Testis (tissue), 3 donors: ENCODE results near the gene MAGI2. TPM values are rescaled to one million over a fixed set of nuclear protein-coding genes. Genes with fewer than 3 reads are reported as not detected.
A peak's percentile ranks its signal among the peaks of the same experiment; 100 is the strongest.

Experiments used
- DNase-seq: peaks from one replicate; pipeline ENCODE4 v3.0.0-alpha.2; 2019
- H3K27ac ChIP-seq, 2 donors: fragments of 200-600 bp; sonication (generic); one replicate each; pipeline ENCODE4 v1.5.1; 2019
- H3K27me3 ChIP-seq: fragments of 200-600 bp; sonication (generic); one replicate; pipeline ENCODE4 v1.5.1; 2019
- H3K36me3 ChIP-seq: fragments of 200-600 bp; sonication (generic); one replicate; pipeline ENCODE4 v1.5.1; 2017; ENCODE audit warnings: low read depth; ENCODE audit errors: missing control alignments
- H3K4me1 ChIP-seq: fragments of 200-600 bp; sonication (generic); one replicate; pipeline ENCODE4 v1.5.1; 2019
- H3K4me3 ChIP-seq, 2 donors: fragments of 200-600 bp; sonication (generic); one replicate each; pipeline ENCODE4 v1.5.1; 2017 to 2019
- H3K9me3 ChIP-seq: fragments of 200-600 bp; sonication (generic); one replicate; pipeline ENCODE4 v1.5.1; 2017
- POLR2A ChIP-seq: fragments of 450-650 bp; IDR thresholded peaks from one replicate; pipeline ENCODE4 v1.6.1; 2017; ENCODE audit warnings: antibody characterized with exemption, mild to moderate bottlenecking, moderate library complexity
- WGBS, 2 donors: methylation state at CpG; one replicate each; pipeline ENCODE4 v1.1.5; 2018; 5-methylcytosine and 5-hydroxymethylcytosine counted together
- intact Hi-C: fragments of 100-400 bp; cut with DNase I; formaldehyde crosslinking; loops from one replicate; pipeline ENCODE4 v1.15.1; 2023; ENCODE audit warnings: low total_unique reads
- polyA plus RNA-seq: library from polyadenylated mRNA; stranded (reverse); fragments of 350-450 nt; fragmentation: Illumina TruSeq; extraction: RNeasy Lipid Tissue Mini Kit (QIAGEN cat#74804); gene quantifications from one replicate; pipeline ENCODE4 v1.2.3, GENCODE V29; 2014; ENCODE audit warnings: low read depth, low replicate concordance; ENCODE audit not compliant: insufficient read depth
- total RNA-seq, 2 donors: library from RNA; depleted of rRNA; stranded (reverse); fragments of >200 nt; gene quantifications; one replicate each; pipeline ENCODE4 v1.2.3, GENCODE V29; 2016
- TF ChIP-seq, protein P1 (sequence below), 3 experiments: fragments of 450-650 bp in 2 of 3; fragments of 200-600 bp in 1 of 3; sonication (generic) in 1 of 3; IDR thresholded peaks; one replicate each; pipeline ENCODE4 v1.5.1; 2016 to 2019; ENCODE audit warnings: antibody characterized with exemption in 3 of 3, mild to moderate bottlenecking in 2 of 3, moderate library complexity in 1 of 3

MAGI2 gene
- total and polyA plus RNA-seq, 3 donors from 2014 or later, result 11.2 to 13.1 (median 12.4) TPM

DNA sequence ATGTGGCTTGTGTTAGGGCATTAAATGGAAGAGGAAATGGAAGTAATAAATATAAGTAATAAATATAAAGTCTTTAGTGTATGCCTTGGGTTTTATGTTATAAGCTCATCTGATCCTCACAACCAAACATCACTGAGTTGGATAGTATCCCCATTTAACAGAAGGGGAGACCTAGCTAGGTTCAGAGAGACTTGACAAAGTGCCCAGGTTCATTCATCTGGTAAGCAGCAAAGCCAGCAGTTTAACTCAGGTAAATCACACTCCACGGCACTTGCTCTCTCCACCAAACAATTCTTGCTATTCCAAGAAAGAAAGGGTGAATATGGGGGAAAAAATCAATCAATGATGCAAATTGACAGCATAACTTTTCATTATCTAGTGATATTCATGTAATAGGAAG, 167.3 kb downstream of the MAGI2 start:
- no peak for TF ChIP-seq POLR2A
- TF ChIP-seq, protein P1, sequence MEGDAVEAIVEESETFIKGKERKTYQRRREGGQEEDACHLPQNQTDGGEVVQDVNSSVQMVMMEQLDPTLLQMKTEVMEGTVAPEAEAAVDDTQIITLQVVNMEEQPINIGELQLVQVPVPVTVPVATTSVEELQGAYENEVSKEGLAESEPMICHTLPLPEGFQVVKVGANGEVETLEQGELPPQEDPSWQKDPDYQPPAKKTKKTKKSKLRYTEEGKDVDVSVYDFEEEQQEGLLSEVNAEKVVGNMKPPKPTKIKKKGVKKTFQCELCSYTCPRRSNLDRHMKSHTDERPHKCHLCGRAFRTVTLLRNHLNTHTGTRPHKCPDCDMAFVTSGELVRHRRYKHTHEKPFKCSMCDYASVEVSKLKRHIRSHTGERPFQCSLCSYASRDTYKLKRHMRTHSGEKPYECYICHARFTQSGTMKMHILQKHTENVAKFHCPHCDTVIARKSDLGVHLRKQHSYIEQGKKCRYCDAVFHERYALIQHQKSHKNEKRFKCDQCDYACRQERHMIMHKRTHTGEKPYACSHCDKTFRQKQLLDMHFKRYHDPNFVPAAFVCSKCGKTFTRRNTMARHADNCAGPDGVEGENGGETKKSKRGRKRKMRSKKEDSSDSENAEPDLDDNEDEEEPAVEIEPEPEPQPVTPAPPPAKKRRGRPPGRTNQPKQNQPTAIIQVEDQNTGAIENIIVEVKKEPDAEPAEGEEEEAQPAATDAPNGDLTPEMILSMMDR (IDR thresholded peaks at IDR 0.05), result no peak
- H3K27ac ChIP-seq, result no peak overlapping the region
- H3K9me3 ChIP-seq, result no peaks in the 10 kb centered on the region
- WGBS, 2 donors, result 0% methylated on average over 1 of the region's 1 CpG
- intact Hi-C loops, result no loop called here
- no peaks in the 10 kb centered on the region for H3K27me3 ChIP-seq
- H3K36me3 ChIP-seq, result no peaks in the 10 kb centered on the region
- DNase-seq, result no peak
- no peak overlapping the region for H3K4me3 ChIP-seq
- H3K4me1 ChIP-seq, result no peaks in the 10 kb centered on the region

DNA sequence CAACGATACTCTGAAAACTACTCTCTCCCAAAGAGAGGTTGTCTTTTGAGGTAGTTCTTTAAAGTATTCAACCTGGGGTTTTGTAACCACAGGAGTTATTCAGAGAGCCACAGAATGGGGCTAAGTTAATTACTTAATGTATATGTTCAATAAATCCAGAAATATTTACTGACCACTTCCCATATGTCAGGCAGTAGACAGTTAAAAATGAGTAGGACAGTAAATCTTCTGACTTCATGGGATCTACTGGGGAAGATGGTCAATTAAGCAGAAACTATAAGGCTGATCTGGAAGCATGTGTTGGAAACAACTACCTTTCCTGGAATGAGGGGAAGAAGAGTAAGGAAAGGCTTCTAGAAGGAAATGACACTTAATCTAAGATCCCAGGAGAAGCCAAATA, 167.7 kb downstream of the MAGI2 start:
- TF ChIP-seq POLR2A, result no peak
- H3K27me3 ChIP-seq, result no peaks in the 10 kb centered on the region
- H3K9me3 ChIP-seq, result no peaks in the 10 kb centered on the region
- no peaks in the 10 kb centered on the region for H3K36me3 ChIP-seq
- WGBS, 2 donors, result 82 to 83% methylated on average over 1 of the region's 1 CpG
- DNase-seq, result no peak
- H3K27ac ChIP-seq, result no peak overlapping the region
- no peak overlapping the region for H3K4me3 ChIP-seq
- intact Hi-C loops, result no loop called here
- no peaks in the 10 kb centered on the region for H3K4me1 ChIP-seq

DNA sequence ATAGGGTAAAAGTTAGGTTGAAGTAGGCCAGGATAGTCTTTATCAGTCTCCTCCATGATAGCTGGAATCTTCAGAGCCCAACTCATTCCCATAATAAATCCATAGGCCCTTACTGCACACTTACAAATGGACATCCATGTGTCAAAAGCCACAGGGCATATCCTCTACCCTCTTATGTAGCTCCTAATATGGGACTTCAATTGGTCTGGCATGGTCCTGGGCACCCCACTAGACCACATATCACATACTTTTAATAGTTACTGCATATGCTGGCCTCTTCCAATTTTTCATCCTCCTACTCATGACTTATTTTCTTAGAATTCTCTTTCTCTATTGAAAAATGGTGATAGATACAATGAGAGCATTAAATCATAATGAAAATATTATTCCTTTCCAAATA, 169.3 kb downstream of the MAGI2 start:
- Histone ChIP-seq H3K36me3 (no peaks in the 10 kb centered on the region), H3K4me3 (no peak overlapping the region), H3K9me3 (no peaks in the 10 kb centered on the region), H3K27me3 (no peaks in the 10 kb centered on the region), H3K27ac (no peak overlapping the region), H3K4me1 (no peaks in the 10 kb centered on the region)
- TF ChIP-seq POLR2A, result no peak
- TF ChIP-seq, protein P1 (IDR thresholded peaks at IDR 0.05), result no peak
- intact Hi-C loops, result no loop called here
- DNase-seq, result no peak

DNA sequence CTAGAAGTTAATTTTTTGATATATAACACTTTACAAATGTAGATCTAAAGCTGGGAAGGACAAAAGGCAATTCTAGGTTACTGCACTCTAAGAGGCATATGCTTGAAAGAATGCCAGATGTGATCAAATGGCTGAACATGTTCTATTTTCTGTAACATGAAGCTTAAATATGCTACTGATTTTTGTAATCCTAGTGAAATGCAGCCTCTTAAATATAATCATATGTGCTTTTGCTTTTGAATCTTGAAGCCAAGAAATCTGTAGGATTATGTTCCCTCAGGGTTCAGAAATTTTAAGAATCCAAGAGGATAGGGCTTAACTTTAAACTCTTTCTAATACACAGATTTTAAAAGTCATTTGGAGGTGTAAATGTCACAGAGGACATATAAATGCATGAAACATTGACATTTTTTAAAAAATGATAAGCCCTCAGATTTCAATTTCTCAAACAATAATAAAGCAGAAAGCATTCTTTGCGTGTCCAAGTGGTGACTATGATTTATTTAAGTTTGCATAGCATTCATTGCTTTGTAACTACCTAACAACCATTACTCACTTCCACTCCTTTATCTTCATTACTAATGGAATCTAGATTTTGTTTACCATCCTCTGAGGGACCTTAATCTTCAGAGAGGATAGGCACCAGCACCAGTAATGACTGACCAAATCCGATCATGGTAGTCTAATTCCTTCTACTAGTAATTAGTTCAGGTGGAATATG, 170.4 kb downstream of the MAGI2 start:
- Histone ChIP-seq H3K4me1 (no peaks in the 10 kb centered on the region), H3K4me3 (no peak overlapping the region), H3K27me3 (no peaks in the 10 kb centered on the region), H3K9me3 (no peaks in the 10 kb centered on the region), H3K27ac (no peak overlapping the region), H3K36me3 (no peaks in the 10 kb centered on the region)
- TF ChIP-seq, protein P1 (IDR thresholded peaks at IDR 0.05), result no peak
- TF ChIP-seq POLR2A, result no peak
- intact Hi-C loops, result no loop called here
- no peak for DNase-seq
- 91 to 96% methylated on average over 2 of the region's 2 CpGs for WGBS, 2 donors

DNA sequence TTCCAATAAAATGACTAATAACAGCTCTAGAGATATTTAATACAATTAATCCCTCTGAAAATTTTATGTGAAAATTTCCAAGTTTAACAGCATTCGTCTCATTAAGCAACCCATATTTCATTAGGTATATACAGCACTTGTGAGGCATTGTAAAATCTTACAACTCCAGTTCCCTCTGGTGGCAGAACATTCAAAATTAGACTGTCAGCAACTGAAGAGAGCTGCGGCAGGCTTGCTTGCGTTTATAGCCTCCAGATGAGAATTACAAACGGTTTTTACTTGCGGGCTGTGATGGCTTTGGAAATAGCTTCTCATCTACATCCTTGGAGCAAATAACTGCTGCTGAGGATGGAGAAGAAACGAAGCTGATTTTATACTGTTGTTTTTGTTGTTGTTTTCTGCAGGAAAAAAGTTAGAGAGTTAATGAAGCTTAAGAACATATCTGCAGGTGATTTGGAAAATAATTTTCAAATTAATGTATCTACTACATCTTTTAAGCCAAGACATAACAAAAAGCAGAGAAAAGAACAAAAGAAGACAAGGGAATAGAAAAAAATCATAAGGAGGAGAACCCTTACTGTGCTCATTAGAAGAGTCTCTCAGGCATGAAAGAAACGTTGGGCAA, 171.3 kb downstream of the MAGI2 start:
- Histone ChIP-seq H3K27me3 (no peaks in the 10 kb centered on the region), H3K4me1 (no peaks in the 10 kb centered on the region), H3K9me3 (no peaks in the 10 kb centered on the region), H3K4me3 (no peak overlapping the region), H3K36me3 (no peaks in the 10 kb centered on the region), H3K27ac (no peak overlapping the region)
- DNase-seq, result peak; percentile 33
- intact Hi-C loops, result no loop called here
- no peak for TF ChIP-seq POLR2A
- TF ChIP-seq, protein P1 (IDR thresholded peaks at IDR 0.05), result peak in 1 of 3 experiments; percentile 21
- 35 to 42% methylated on average over 7 of the region's 7 CpGs for WGBS, 2 donors
